ENCODE results near the gene ITGB1BP1.

- TF ChIP-seq CTCF (IDR thresholded peaks at IDR 0.05; ENCODE audit: insufficient read depth, low read length) (no peak), SPI1 (IDR thresholded peaks at IDR 0.05; ENCODE audit: borderline replicate concordance, low read depth) (no peak), POLR2AphosphoS5 (IDR thresholded peaks at IDR 0.05; ENCODE audit: low read depth) (no peak), REST (IDR thresholded peaks at IDR 0.05; ENCODE audit: insufficient replicate concordance, low read depth) (no peak)
These were observed 24.2 kb downstream of the ITGB1BP1 start for GRCh38 chr2:9398881-9399780.

Measured in HL-60 (cell line).